NCI-H1436 (cell line): ENCODE data around the gene MDK.

Source experiments
- DNase-seq: peaks from one replicate; lab custom pipeline; 2025; lab: John Stamatoyannopoulos, UW

Gene MDK

DNA sequence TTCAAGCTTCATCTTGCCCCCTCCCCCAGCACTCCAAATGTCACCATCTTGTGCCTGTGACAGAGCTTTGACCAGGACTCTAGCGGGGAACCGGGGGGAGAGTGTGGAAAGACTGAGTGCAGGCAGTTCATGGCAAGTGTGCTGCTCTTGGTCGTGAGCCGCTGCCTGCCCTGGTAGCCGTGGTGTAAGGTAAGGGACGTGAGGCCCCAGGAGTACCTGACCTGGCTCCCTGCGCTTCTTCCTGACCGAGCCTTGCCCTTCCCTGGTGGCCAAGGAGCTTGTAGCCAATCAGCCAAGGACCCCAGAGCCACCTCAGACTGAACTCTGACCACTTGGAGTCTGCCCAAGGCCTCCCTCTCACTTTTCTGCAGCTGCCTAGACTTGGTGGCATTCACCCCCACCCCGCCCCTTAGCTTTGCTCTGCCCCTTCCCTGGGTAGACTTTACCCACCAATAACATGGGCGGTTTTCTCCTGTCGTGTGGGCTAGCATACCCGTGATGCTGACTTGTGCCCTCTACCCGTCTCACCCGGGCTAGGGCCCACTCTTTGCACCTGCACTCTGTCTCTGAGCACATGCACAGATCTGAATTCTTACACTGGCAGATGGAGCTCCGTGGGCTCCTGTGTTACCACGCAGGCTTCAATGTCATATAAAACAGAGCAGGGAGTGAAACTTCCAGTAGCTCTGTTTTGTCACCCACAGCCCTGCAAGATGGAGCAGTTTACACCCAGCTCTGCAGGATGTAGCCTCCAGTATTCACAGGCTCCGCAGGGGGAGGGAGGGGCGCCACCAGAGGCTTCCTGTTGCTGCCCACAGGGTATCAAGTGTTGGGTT, 32.7 kb upstream of the MDK start:
- DNase-seq: no peak

DNA sequence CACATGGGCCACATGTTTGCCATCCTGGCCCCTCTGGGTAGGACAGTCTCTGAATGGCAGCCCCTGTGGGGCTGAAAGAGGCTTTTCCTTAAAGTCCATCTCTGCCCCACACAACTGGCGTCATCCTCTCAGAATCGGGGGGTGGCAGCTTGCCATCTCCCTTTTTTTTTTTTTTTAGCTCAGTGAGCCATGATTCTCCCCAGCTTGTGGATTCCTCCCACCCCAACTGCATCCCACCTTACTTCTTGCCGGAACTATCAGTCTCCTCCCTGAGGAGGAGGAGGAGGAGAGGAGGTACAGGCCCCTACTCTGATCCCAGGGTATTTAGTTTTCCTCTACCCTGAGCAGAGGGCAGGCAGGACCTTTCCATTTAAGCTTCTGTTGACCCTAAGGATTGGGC, 30.8 kb upstream of the MDK start:
- no peak for DNase-seq

DNA sequence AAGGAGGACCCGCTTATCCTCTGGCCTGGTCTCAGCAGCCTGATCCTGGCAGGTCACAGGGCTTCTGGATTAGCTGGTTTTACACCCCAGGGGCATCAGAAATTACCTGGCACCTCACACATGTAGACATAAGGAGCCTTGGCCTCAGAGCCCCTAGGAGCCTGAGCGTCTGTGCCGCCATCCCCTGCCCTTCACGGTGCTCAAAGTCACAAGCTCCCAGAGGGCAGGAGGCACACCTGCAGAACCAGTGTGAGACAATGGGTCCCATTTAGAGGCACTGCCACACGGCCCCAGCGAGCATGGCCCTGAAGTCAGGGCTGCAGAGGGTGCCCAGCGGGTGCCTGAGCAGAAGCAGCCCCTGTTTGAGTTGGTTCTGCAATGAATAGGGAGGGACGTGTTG, 30.3 kb upstream of the MDK start:
- no peak for DNase-seq

DNA sequence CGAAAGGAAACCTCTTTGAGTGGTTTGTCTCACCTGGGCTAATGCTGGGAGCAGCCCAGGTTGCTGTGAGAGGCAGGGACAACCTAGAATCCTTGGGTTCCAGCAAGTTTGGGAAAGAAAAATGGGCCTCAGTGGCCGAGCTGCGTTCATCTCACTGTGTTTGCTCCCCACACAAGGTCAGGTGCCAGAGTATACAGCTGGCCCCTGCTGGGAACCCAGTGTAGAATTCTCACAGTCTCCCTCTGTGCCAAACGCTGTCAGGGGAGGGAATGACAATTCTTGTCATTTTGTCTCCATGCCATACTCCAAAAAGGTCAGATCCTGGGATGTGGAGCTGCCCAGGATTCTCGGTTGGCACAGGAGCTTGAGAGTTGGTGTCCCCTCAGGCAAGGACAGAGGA, 29.9 kb upstream of the MDK start:
- no peak for DNase-seq

DNA sequence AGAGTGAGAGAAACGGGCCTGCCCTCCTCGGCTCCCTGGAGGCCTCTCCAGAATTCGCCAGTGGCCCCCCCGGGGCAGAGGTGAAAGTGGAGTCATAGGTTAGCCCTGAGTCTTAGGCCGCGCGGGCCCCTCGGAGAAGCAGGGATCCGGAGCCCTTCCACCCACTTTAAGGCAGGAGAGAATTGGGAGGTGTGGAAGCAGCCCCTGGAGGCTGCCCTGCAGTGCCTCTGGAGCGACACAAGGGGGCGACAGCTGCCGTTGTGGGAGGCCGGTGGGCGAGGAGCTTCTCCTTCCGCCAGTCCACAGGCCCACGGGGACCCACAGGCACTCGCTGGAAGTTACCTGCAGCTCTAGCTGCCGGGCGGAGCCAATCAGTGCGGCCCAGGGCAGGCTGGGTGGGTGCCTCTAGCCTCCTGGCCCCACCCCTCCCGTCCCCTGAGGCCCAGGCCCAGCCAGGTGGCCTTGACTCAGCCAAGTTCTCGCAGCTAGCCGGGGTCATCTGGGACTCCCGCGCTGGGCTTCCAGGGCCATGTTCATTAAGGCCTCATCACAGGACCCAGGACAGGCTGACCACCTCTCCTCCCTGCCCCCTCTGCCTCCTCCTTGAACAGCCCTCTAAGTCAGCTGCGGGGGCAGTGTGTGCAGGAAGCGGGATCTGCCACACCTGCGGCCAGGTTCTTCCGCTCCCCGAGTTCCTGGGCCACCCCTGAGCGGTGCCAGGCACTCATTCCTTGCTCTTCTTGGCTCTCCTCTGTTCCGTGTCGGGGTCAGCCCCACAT, 29.2 kb upstream of the MDK start:
- DNase-seq: peak; percentile 80

DNA sequence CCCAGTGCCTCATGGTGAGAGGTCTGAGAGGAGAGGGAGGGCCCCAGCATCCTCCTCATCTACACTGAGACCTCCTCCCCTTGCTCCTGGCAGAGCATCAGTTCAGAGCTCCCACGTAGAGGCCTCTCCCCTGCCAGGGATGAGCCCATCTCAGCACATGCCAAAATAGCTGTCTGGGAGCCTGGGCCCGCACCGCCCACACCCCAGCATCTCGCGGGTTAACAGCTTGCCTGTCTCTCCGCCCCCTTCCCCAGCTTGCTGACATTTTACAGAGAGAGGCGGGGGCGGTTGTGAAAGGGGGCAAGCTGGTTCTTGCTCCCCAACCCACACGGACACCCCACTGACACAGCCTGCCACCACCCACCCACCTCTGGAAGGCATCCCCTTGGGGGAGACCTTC, 27.8 kb upstream of the MDK start:
- DNase-seq: no peak

DNA sequence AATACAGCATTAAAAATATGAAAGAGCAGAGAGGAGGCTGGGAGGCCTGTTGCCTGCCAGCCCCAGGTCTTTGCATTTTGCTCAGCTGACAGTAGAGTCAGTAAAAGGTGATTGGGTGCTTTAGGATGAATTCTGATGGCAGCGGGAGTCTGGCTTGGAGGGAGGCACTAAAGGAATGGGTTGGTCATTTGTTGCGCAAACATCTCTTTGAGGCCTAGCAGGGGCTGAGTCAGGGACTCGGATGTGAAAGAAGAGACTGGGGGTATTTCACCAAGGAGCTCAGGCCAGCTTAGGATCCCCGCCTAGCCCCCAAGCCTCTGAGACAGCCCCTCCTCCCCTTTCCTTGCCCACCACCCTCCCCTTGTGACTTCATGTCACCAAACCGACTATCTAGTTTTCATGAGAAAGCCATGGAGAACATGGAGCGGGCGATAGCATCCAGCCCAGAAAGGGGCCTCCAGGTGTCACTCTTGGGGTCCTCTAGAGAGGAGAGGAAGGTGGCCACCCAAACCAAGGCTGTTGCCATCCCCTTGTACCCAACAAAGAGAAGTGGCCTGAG, 24.5 kb upstream of the MDK start:
- DNase-seq: no peak

DNA sequence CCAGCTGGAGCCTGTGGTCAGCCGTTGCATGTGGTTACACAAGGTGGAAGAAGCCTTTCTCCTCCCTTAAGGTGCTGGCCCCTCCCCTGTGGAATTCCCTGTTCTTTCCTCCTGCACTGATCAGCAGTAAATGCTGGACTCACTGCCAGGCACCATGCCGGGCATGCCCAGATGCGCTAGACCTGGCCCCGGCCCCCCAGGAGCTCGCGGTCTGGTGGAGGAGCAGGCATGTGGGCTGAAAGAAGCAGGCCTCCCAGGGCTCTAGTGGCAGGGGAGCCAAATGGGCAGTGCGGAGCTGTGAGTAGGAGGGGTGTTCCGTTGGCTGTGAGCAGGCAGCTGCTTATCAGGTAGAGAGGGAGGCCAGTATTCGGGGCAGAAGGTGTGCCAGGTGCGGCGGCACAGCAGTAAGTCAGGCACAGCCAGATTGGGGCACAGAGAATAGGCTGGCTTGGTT, 24.0 kb upstream of the MDK start:
- DNase-seq: no peak

DNA sequence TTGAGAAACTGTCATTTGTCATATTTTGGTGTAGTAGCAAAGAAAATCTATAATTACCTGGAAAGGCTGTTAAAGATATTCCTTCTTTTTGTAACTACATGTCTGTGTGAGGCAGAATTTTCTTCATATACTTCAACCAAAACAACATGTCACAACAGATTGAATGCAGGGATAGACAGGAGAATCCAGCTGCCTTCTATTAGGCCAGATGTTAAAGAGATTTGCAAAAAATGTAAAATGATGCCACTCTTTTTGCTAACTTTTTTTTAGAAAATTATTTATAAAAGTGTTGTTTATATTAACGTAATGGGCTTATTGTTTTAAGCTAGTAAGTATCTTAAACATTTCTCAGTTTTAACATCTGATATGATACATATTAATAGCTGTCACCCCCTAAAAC, 21.5 kb upstream of the MDK start:
- DNase-seq: no peak

DNA sequence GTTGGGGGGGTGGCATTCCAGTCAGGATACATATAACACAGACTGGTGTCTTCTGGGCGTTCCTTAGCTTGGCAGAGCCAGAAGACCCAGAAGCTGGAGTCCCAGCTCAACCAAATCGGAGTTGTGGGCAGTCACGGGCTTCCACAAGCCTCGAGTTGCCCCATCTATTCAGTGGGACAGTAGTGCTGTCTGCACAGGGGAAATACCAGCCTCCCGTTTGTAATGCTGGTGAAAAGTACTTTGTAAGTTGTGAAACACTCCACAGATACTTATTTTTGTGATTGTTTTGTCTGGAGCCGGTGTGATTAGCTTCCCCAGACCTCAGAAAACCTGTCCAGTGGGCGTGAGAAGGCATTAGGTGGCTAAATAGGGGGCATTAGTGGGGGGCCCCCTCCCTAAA, 20.6 kb upstream of the MDK start:
- no peak for DNase-seq

DNA sequence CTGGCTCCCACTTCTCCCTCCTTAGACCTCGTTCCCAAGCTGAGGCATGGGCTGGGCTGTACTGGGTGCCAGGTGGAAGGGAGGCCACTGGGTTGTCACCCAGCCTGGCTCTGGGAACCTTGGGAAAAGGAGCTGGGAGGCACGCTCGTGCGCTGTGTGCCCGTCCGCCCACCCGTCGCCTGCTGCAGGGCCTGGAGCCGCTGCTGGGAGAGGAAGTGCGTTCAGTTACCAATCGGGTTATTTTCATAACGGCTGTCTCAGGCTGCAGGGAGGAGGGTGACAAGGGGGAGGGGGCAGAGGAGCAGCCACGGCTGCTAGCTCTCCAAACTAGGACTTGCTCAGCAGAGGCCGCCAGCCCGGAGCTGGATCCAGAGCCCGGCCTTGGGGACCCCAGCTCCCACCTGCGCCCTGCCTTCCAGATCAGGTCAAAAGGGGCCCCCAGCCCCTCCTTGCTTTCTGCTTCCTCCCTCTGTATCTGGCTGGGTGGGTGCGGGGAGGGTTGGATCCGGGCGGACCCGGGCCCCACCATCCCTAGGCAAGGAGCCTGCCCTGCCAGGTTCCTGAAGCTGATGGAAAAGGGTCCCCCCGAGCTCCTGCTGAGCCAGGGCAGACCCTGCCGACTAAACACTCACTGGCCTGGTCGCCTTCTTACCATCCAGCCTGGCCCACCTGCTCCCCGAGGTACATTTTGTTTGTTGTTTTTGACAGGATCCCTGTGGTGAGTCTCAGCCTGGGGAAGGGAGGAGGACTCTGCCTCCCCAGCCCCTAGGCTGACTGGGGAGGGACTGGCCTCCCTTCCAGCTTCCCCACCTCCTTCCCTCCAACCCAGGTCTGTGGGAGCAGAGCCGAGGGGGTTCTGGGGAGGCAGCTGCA, 19.9 kb upstream of the MDK start:
- peak; percentile 48 for DNase-seq

DNA sequence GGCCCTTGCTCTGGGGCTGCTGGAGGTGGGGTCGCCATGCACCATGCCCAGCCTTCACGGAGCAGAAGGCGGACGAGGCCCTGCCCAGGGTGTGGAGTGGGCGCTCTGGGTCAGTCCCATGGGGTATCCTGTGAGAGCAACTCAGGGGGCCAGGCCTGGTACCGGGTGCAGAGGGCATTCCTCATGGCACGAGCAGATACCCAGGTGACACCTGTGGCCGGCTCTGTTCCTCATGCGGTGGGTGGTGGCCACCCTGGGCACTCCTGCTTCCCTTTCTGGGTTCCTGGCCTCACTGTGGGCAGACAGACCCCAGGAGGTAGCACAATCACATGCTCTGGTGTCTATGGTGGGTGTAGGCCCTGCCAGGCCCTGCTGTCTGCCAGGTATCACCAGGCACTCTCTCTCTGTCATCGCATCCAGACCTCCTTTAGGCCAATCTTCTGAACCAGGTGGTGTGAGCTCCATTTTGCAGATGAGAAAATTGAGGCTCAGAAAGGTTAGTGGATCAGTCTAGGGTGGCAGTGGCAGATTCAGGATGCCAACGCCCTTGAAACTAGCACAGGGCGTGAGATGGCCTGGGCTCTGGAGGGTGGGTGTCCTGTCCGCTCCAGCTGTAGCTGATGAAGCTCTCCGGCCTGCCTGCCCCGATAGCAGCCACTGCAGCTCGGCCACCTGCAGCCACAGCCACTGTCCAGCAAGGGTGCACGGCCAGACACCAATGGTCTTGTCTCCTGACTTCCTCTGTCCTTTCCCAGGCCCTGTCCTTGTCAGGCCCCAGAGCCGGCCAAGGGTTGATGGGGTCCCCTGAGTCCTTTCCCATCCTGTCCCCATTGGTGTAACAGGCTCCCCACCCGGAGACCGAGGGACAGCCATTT, 19.1 kb upstream of the MDK start:
- DNase-seq: no peak

DNA sequence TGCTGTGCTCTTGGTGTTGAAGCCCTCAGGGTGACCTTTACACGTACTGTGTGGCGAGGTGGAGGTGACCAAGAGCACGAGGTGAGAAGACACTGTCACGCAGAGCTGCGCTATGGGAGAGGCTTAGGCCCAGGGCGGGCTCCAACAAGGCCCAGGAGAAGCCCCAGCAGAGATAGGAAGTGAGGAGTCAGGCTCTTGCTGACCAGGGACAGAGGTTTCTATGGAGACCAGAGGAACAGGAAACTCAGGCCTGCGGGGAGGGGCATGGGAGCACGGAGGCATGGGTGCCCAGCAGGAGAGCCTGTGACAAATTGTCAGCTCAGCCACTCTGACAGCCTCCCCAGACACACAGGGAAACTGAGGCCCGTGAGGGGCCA, 18.4 kb upstream of the MDK start:
- DNase-seq: no peak

DNA sequence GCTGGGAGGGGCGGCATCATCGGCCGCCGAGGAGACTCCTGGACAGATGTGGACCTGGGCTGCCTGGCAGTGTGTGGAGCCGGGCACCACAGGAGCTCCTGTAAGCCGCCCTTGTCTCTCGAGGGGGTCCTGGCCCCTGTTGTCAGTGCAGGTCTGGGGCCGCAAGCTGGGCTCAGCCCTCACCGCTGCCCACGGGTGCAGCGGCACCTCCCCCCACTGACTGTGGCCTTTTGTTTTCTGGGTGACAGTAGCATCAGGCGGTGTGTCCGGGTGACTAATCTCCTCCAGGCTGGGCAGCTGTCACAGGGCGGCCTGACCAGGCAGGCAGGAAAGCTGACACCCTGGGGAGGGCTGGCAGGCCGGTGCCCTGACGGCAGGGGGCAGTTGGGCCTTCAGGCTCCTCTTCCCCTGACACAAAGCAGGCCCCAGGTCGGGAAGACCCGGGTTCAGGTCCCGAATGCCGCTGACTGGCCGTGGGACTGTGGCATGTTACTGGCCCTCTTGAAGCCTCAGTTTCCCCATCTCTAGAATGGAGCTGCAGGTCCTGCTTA, 17.9 kb upstream of the MDK start:
- DNase-seq: no peak

DNA sequence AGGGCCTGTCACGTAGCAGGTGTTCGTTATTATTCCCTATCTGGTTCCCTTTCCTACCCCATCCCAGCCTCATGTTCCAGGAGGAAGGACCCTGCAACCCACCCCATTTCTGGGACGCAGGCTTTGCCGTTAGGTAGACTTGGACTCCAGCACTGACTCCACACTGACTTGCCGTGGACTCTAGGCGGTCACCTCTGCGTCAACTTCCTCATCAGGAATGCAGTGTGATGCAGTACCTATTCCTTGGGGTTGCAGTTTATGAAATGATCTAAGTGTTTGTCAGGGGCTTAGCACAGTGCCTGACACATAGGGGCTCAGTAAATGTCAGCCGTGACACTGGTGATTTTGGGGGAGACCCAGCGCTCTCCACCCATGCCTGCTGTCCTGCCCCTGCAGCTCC, 17.4 kb upstream of the MDK start:
- no peak for DNase-seq

DNA sequence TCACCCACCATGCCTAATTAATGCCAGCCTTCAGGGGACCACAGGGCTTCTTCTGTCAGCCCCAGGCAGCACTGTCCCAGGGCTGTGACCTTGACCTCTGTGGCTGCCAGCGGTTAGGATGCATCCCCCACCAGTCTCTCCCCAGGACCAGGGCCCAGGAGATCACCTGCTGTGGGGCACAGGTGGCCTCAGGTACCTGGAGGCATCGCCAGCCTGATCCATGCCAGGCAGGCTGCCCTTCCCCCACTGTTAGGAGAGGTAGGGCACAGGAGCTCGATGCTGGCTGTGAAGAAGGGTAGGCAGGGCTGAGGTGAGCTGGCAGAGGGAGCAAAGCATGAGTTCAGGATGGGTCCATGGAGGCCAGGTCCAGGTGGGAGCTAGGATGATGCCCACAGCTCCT, 16.7 kb upstream of the MDK start:
- DNase-seq: no peak

DNA sequence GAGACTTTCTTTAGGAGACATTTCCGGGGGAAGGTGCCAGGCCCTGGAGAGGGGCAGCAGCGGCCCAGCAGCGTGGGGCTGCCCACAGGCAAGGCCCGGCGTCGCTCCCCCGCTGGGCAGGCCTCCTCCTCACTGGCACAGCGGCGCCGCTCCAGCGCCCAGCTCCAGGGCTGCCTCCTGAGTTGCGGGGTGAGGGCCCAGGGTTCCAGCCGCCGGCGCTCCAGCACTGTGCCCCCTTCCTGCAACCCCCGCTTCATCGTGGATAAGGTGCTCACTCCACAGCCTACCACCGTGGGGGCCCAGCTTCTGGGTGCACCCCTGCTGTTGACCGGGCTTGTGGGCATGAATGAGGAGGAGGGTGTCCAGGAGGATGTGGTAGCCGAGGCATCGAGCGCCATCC, 15.2 kb upstream of the MDK start:
- DNase-seq: no peak

DNA sequence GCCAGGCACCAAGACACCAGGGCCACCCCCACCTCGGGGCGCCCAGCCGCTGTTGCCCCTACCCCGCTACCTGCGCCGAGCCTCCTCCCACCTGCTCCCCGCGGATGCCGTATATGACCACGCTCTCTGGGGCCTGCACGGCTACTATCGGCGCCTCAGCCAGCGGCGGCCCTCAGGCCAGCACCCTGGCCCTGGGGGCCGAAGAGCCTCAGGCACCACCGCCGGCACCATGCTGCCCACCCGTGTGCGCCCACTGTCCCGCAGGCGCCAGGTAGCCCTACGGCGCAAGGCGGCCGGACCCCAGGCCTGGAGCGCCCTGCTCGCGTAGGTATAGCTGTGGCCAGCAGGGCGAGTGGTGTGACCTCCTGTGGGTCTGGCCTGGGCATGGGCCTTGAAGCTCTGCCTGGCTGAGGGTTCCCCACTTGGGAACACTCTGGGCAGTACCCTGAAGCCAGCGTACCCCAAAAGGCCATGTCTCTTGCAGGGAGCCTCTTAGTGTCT, 14.8 kb upstream of the MDK start:
- no peak for DNase-seq

DNA sequence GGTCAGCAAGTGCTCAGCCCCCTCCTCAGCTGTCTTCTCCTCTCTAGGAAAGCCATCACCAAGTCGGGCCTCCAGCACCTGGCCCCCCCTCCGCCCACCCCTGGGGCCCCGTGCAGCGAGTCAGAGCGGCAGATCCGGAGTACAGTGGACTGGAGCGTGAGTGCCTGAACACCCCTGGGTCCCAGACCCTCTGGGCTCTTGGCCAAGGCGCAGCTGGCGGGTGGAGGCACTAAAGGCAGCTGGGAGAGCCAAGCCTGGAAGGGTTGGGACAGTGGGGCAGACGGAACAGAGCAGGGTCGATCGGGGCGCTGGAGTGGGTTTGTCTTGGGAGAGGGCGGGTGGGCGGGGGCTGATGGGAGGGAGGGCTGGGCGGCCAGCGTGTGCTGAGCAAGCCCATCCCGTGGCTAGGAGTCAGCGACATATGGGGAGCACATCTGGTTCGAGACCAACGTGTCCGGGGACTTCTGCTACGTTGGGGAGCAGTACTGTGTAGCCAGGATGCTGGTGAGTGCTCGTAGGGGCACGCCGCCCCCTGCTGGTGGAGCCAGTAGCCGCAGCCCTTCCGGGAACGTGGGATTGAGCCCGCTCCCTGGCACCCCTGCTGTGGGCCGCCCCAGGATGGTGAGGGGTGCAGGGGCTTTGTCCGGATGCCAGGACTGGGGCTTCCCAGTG, 14.1 kb upstream of the MDK start:
- DNase-seq: peak; percentile 28

DNA sequence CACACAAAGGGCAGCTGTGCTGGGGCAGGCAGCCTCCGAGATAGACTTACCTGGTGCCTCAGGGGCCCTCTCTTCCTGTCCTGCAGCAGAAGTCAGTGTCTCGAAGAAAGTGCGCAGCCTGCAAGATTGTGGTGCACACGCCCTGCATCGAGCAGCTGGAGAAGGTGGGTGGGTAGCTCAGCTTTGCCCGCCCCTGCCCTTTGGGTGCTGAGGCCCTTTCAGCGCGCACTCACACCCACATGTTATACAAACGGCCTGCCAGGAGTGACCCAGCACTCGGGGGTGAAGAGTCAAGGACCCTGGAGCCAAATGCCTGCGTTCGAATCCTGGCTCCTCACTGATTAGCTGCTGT, 13.6 kb upstream of the MDK start:
- no peak for DNase-seq
